H9 (cell line): ENCODE data around the gene SPINT3. TPM values are rescaled to one million over a fixed set of nuclear protein-coding genes. Genes with fewer than 3 reads are reported as not detected.
"Not testable (repeated sequence)": the region's sequence is repeated elsewhere in the genome, so short reads cannot be mapped to it uniquely, and the experiment has no call there.

Experiments used
- DNase-seq: peaks from one replicate; pipeline ENCODE4 v3.0.0-alpha.2; 2017
- H2AFZ ChIP-seq: one replicate; pipeline ENCODE4 v1.6.1; 2013; ENCODE audit warnings: mild to moderate bottlenecking, low read length, control low read depth, moderate library complexity
- H2AK5ac ChIP-seq: 2 replicates; pipeline ENCODE4 v1.6.1; 2013; ENCODE audit warnings: low read length, control low read depth, mixed read lengths; ENCODE audit not compliant: insufficient read length
- H2BK120ac ChIP-seq: one replicate; pipeline ENCODE4 v1.6.1; 2013; ENCODE audit warnings: low read depth, mild to moderate bottlenecking, low read length, control low read depth, inconsistent platforms; ENCODE audit not compliant: poor library complexity, severe bottlenecking
- H2BK12ac ChIP-seq: 2 replicates; pipeline ENCODE4 v1.6.1; 2013; ENCODE audit warnings: low read length, control low read depth, mixed read lengths, low read depth; ENCODE audit not compliant: insufficient read length
- H2BK15ac ChIP-seq: 2 replicates; pipeline ENCODE4 v1.6.1; 2013; ENCODE audit warnings: low read depth, low read length, control low read depth
- H2BK20ac ChIP-seq: one replicate; pipeline ENCODE4 v1.6.1; 2013; ENCODE audit warnings: low read depth, mild to moderate bottlenecking, low read length, control low read depth, inconsistent platforms; ENCODE audit not compliant: poor library complexity, severe bottlenecking
- H2BK5ac ChIP-seq: 2 replicates; pipeline ENCODE4 v1.6.1; 2013; ENCODE audit warnings: low read length, control low read depth, mixed read lengths; ENCODE audit not compliant: insufficient read length
- H3K14ac ChIP-seq: 2 replicates; pipeline ENCODE4 v1.6.1; 2013; ENCODE audit warnings: low read length, control low read depth; ENCODE audit not compliant: insufficient read depth
- H3K18ac ChIP-seq: 2 replicates; pipeline ENCODE4 v1.6.1; 2013; ENCODE audit warnings: low read depth, mild to moderate bottlenecking, mixed read lengths, low read length, control low read depth; ENCODE audit not compliant: insufficient read length
- H3K23ac ChIP-seq: 2 replicates; pipeline ENCODE4 v1.6.1; 2013; ENCODE audit warnings: low read length, control low read depth, mixed read lengths, low read depth; ENCODE audit not compliant: insufficient read length
- H3K23me2 ChIP-seq: 2 replicates; pipeline ENCODE4 v1.6.1; 2013; ENCODE audit warnings: low read depth, mild to moderate bottlenecking, mixed read lengths, low read length, control low read depth; ENCODE audit not compliant: insufficient read length, poor library complexity, severe bottlenecking
- H3K27ac ChIP-seq: 2 replicates; pipeline ENCODE4 v1.5.1; 2013; ENCODE audit warnings: low read length, control low read depth, mixed read lengths, low read depth; ENCODE audit not compliant: insufficient read length
- H3K27me3 ChIP-seq: 2 replicates; pipeline ENCODE4 v1.6.1; 2013; ENCODE audit warnings: low read length, control low read depth, inconsistent platforms; ENCODE audit not compliant: insufficient read depth
- H3K4ac ChIP-seq: 2 replicates; pipeline ENCODE4 v1.6.1; 2013; ENCODE audit warnings: low read depth, mild to moderate bottlenecking, control low read depth, inconsistent platforms, low read length, moderate library complexity
- H3K4me1 ChIP-seq: 2 replicates; pipeline ENCODE4 v1.6.1; 2013; ENCODE audit warnings: low read length, control low read depth, inconsistent platforms; ENCODE audit not compliant: insufficient read depth
- H3K4me2 ChIP-seq: 2 replicates; pipeline ENCODE4 v1.6.1; 2013; ENCODE audit warnings: low read length, control low read depth, mixed read lengths; ENCODE audit not compliant: insufficient read length, insufficient read depth
- H3K56ac ChIP-seq: 2 replicates; pipeline ENCODE4 v1.6.1; 2013; ENCODE audit warnings: low read depth, mild to moderate bottlenecking, mixed read lengths, low read length, control low read depth; ENCODE audit not compliant: insufficient read length
- H3K79me1 ChIP-seq: 2 replicates; pipeline ENCODE4 v1.6.1; 2013; ENCODE audit warnings: low read depth, mild to moderate bottlenecking, moderate library complexity, low read length, control low read depth, inconsistent platforms; ENCODE audit not compliant: insufficient read depth, poor library complexity, severe bottlenecking
- H3K79me2 ChIP-seq: 2 replicates; pipeline ENCODE4 v1.6.1; 2013; ENCODE audit warnings: low read length, control low read depth, inconsistent platforms; ENCODE audit not compliant: insufficient read depth
- H3K9ac ChIP-seq: 2 replicates; pipeline ENCODE4 v1.6.1; 2013; ENCODE audit warnings: low read length, control low read depth, mixed read lengths; ENCODE audit not compliant: insufficient read length; ENCODE audit errors: extremely low read depth
- H3K9me3 ChIP-seq: one replicate; pipeline ENCODE4 v1.6.1; 2013; ENCODE audit warnings: low read depth, low read length, inconsistent platforms; ENCODE audit not compliant: control insufficient read depth
- H3T11ph ChIP-seq: one replicate; pipeline ENCODE4 v1.6.1; 2013; ENCODE audit warnings: mild to moderate bottlenecking, low read length, control low read depth, inconsistent platforms
- H4K20me1 ChIP-seq: one replicate; pipeline ENCODE4 v1.6.1; 2013; ENCODE audit not compliant: control insufficient read depth, insufficient read length, insufficient read depth
- H4K5ac ChIP-seq: 2 replicates; pipeline ENCODE4 v1.6.1; 2013; ENCODE audit warnings: low read depth, mild to moderate bottlenecking, mixed read lengths, low read length, control low read depth; ENCODE audit not compliant: insufficient read length
- H4K8ac ChIP-seq: replicated peaks from 2 replicates; pipeline ENCODE4 v1.6.1; 2013; ENCODE audit warnings: low read length, control low read depth, mixed read lengths, low read depth; ENCODE audit not compliant: insufficient read length
- H4K91ac ChIP-seq: 2 replicates; pipeline ENCODE4 v1.6.1; 2013; ENCODE audit warnings: low read depth, mild to moderate bottlenecking, moderate library complexity, mixed read lengths, low read length, control low read depth; ENCODE audit not compliant: insufficient read length
- H3K27ac Mint-ChIP-seq, 3 experiments: 2 replicates in 2 of 3; 3 replicates in 1 of 3; pipeline ENCODE4 v1.8.0; 2020 to 2021; ENCODE audit warnings: mixed read lengths in 3 of 3, mild to moderate bottlenecking in 1 of 3, moderate library complexity in 1 of 3
- H3K27me3 Mint-ChIP-seq: 2 replicates; pipeline ENCODE4 v1.8.0; 2021; ENCODE audit warnings: low read depth, mild to moderate bottlenecking, moderate library complexity, mixed read lengths
- H3K36me3 Mint-ChIP-seq, 3 experiments: 2 replicates in 2 of 3; 3 replicates in 1 of 3; pipeline ENCODE4 v1.8.0; 2020 to 2021; ENCODE audit warnings: low read depth in 3 of 3, mixed read lengths in 3 of 3; ENCODE audit not compliant: insufficient read depth in 1 of 3
- H3K4me1 Mint-ChIP-seq, 2 experiments: 2 replicates each; pipeline ENCODE4 v1.8.0; 2020; ENCODE audit warnings: mixed read lengths in 2 of 2
- H3K4me3 Mint-ChIP-seq, 2 experiments: 2 replicates in 1 of 2; 3 replicates in 1 of 2; pipeline ENCODE4 v1.8.0; 2020 to 2021; ENCODE audit warnings: mild to moderate bottlenecking in 2 of 2, mixed read lengths in 2 of 2, moderate library complexity in 1 of 2
- H3K9me3 Mint-ChIP-seq, 2 experiments: 2 replicates in 1 of 2; 3 replicates in 1 of 2; pipeline ENCODE4 v1.8.0; 2020; ENCODE audit warnings: mild to moderate bottlenecking in 2 of 2, mixed read lengths in 2 of 2, moderate library complexity in 1 of 2
- CTCF ChIP-seq: fragments of 200-600 bp; sonication (generic); conservative IDR thresholded peaks from 3 replicates; pipeline ENCODE4 v1.8.0; 2021; ENCODE audit warnings: antibody characterized with exemption, mild to moderate bottlenecking
- WGBS: extraction: QIAGEN DNeasy Blood & Tissue Kit; methylation state at CpG from one replicate; pipeline ENCODE4 v1.1.7; 2013; ENCODE audit warnings: missing lambda C conversion rate, low lambda C conversion rate, mixed read lengths; ENCODE audit not compliant: insufficient read length; ENCODE audit errors: extremely low coverage; 5-methylcytosine and 5-hydroxymethylcytosine counted together
- total RNA-seq: library from RNA; stranded (reverse); gene quantifications from 2 replicates; pipeline ENCODE4 v1.2.1, GENCODE V29; 2021

SPINT3 gene
- total RNA-seq, 1 experiment from 2014 or later = not detected

GRCh38 chr20:45479822-45480221, 35.6 kb downstream of the SPINT3 start:
- no peak overlapping the region for H3T11ph ChIP-seq
- no peak overlapping the region for H3K23ac ChIP-seq
- no peak overlapping the region for H3K4ac ChIP-seq
- no peaks in the 10 kb centered on the region for H3K79me2 ChIP-seq
- H3K4me3 Mint-ChIP-seq = no peak overlapping the region
- no peaks in the 10 kb centered on the region for H3K23me2 ChIP-seq
- H3K79me1 ChIP-seq = no peaks in the 10 kb centered on the region
- H3K56ac ChIP-seq = no peak overlapping the region
- TF ChIP-seq CTCF = no peak
- peaks cover 9 to 15% of the 10 kb centered on the region in 2 experiments for H3K4me1 Mint-ChIP-seq
- H3K4me1 ChIP-seq = peaks cover 5% of the 10 kb centered on the region; the same call in 1 of the 2 replicates
- H2AK5ac ChIP-seq = no peak overlapping the region
- WGBS = no CpG with 5 or more reads among the region's 7 CpGs
- no peak overlapping the region for H2BK12ac ChIP-seq
- H3K27me3 Mint-ChIP-seq = no peaks in the 10 kb centered on the region
- no peak overlapping the region for H3K14ac ChIP-seq
- no peaks in the 10 kb centered on the region for H3K27me3 ChIP-seq
- no peak overlapping the region for H3K27ac ChIP-seq
- no peak overlapping the region for H2BK20ac ChIP-seq
- H3K9ac ChIP-seq = no peak overlapping the region
- peaks cover 5% of the 10 kb centered on the region in 2 experiments; a peak in 4 of 5 replicates for H3K9me3 Mint-ChIP-seq
- H3K36me3 Mint-ChIP-seq = peaks cover 3 to 13% (median 4%) of the 10 kb centered on the region in 3 experiments; a peak in 5 of 7 replicates
- no peak overlapping the region for H2AFZ ChIP-seq
- H3K4me2 ChIP-seq = no peak overlapping the region
- H3K18ac ChIP-seq = no peak overlapping the region
- no peak overlapping the region for H3K27ac Mint-ChIP-seq
- H4K20me1 ChIP-seq = no peaks in the 10 kb centered on the region
- DNase-seq = no peak
- no peak overlapping the region for H4K91ac ChIP-seq
- H3K9me3 ChIP-seq = no peaks in the 10 kb centered on the region
- H2BK15ac ChIP-seq = no peak overlapping the region
- no peak overlapping the region for H4K5ac ChIP-seq
- H2BK5ac ChIP-seq = no peak overlapping the region
- H2BK120ac ChIP-seq = no peak overlapping the region
- H4K8ac ChIP-seq = no peak overlapping the region

- H3K9me3 ChIP-seq, H2BK15ac ChIP-seq, H3K4me3 Mint-ChIP-seq, H3K23me2 ChIP-seq, H4K91ac ChIP-seq, H3K4me1 Mint-ChIP-seq, DNase-seq, H3K9ac ChIP-seq, H2AK5ac ChIP-seq, H3K27me3 Mint-ChIP-seq, H2BK12ac ChIP-seq, H3K56ac ChIP-seq, H4K5ac ChIP-seq, H3T11ph ChIP-seq, H3K23ac ChIP-seq, H4K8ac ChIP-seq, H3K79me1 ChIP-seq, H3K27ac ChIP-seq, H3K79me2 ChIP-seq, H2AFZ ChIP-seq, H3K4me1 ChIP-seq, H4K20me1 ChIP-seq, H2BK5ac ChIP-seq, H2BK120ac ChIP-seq, H3K4ac ChIP-seq, H3K27me3 ChIP-seq, H3K14ac ChIP-seq, H2BK20ac ChIP-seq, H3K4me2 ChIP-seq, H3K18ac ChIP-seq, H3K9me3 Mint-ChIP-seq: not testable (repeated sequence)
- no CpG with 5 or more reads among the region's 7 CpGs for WGBS
- H3K27ac Mint-ChIP-seq = peak overlapping the region in 1 of 3 experiments; percentile 59; a peak in 1 of 7 replicates
- peaks cover 3 to 16% (median 4%) of the 10 kb centered on the region in 3 experiments; a peak in 5 of 7 replicates for H3K36me3 Mint-ChIP-seq
Observed at GRCh38 chr20:45477530-45478148, 37.8 kb downstream of the SPINT3 start.
